Measurements from ENCODE around the gene EHD4. TPM values are rescaled to one million over a fixed set of nuclear protein-coding genes. Genes with fewer than 3 reads are reported as not detected.

The EHD4 gene
- polyA plus RNA-seq, 1 donor: 13.2 TPM

GRCh38 chr15:41981371-41982132 lies 9.2 kb upstream of the EHD4 start:
- DNase-seq: no peak

DNA sequence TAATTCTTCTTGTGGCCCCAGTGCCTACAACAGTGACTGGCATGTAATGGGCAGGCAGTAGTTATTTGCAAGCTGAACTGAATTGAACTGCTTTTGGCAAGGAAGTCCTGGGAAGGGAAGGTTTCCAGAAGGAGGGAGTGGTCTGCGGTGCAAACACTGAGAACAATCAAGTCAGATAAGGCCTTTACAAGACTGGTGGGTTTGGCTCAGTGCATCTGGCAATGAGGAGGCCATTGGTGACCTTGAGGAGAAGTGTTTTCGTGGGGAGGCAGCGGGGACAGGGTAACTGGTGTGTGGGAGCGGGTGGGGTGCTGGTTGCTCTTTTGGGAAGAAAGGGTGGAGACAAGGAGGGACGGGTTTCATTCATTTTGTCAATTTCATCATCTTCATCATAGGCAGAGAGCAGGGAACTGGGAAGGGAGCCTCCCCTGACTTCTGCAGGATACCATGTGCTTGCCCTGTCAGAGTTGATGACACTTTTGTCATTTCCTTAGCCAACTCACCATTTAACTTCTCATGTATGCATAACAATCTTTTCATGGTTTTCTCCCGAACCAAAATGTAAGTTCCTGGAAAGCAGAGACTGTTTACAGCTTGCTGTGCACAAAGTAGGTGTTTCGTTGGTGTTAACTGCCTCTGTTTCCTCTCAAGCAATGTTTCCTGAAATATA lies 8.4 kb upstream of the EHD4 start:
- DNase-seq: no peak

- no peak for DNase-seq
Observed at GRCh38 chr15:41979493-41980266, 7.3 kb upstream of the EHD4 start.

GRCh38 chr15:41978534-41978933 lies 6.2 kb upstream of the EHD4 start:
- DNase-seq: no peak

GRCh38 chr15:41977757-41978383 lies 5.5 kb upstream of the EHD4 start:
- no peak for DNase-seq

GRCh38 chr15:41975669-41976068 lies 3.3 kb upstream of the EHD4 start:
- DNase-seq: no peak

DNA sequence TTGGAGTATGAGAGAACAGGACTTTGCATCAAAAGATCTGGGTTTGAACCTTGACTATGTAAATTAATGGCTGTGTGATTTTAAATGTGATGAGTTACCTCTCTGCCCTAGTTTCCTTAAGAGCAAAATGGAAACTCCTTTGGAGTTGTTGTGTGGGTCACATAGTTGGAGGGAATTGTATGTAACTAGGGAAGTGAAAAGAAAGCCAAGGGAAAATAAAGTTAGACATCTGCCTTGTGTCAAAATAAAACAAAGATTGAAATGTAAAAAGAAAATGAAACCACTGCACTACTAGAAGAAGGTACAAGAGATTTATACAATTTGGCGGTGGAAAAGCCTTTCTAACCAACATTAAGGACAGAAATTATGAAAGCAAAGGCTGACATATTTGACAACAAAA lies 1.7 kb upstream of the EHD4 start:
- DNase-seq: no peak

DNA sequence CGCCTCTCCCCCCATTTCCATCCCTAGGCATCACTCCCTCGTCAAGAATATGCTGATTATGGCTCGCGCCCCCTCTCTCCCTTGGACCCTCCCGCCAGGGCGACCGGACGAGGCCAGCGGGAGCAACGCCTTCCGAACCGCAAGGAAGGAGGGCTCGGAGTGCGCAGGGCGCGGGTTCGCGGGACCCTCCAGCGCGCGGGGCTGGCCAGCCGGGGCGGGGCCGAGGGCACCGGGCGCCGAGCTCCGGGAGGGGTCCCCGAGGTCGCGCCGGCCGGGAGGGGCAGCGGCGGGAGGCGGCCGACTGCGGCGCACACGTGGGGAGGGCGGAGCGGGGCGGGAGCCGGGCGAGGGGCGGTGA lies 483 bp downstream of the EHD4 start:
- no peak for DNase-seq

DNA sequence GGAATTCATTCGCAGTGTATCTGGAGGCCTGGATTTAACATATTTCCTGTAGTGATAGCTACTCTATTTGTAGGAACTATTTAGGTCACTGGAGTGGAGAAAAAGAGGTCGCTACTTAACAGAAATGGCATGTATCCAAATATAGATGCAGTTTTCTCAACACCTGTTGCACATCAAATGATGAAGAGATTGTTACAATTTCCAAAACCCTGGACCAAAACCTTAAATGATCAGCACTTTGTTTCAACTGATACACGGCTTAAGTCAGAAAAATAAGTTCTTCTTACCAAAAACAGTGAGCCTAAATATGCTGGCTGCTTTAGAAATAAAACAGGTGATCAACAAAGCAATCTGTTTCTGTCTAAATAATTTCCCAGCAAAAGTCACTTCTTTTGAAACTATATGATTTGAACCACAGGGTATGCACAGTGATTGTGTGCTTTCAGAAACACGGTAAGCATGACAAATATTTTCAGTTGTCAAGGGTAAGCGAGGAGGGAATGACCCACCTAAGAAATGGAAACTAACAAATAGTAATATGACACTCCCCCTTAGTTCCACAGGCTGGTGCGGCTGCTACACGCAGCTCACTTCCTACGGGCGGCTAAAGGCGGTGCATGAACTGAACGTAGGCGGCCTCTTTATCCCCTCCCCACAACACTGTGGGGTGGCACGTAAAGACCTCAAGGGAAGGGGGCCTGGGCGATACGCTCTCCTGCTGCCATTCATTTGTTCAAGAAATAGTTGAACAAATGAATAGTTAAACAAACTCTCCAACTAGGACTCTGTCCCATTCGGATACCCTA lies 1.1 kb downstream of the EHD4 start:
- DNase-seq: peak; percentile 49

DNA sequence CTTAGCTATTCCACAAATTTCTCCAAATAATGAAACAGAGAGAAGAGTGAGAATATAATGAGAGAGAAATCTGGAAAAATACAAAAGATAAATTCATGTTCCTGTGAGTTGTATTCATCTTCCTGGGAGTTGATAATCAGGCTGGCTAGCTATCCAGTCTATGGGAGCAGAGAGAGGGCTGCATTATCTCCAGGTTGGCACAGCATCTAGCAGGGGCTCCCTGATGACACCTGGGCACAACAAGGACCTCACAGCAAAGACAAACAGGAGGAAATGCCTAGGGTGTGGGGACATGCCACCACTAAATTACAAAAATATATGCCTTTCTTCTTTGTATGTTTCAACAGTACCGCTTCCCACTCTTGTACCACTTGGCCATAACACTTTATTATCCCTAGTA lies 1.9 kb downstream of the EHD4 start:
- no peak for DNase-seq

- no peak for DNase-seq
Observed at GRCh38 chr15:41969851-41970431, 2.4 kb downstream of the EHD4 start.

- DNase-seq: no peak
Observed at GRCh38 chr15:41968701-41969100, 3.7 kb downstream of the EHD4 start.

GRCh38 chr15:41967506-41968206 lies 4.7 kb downstream of the EHD4 start:
- DNase-seq: no peak

- no peak for DNase-seq
Observed at GRCh38 chr15:41966920-41967465, 5.4 kb downstream of the EHD4 start.

DNA sequence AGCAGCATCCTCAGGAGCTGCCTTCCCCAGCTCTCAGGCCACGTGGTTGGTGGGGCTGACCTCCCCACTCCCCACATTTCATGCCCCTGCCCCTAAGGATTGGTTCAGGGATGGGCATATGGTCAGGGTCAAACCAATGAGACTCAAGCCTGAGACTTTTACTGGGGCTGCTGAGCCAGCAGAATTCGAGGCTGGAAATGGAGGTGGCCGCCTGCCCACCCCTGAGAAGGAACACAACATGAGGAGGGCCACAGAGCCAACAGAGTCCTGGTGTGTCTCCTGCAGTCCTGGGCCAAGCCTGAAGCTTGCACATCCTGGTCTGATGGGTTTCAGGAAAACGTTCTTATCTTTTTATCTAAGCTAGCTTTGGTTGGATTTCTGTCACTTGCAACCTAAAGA lies 5.9 kb downstream of the EHD4 start:
- no peak for DNase-seq

DNA sequence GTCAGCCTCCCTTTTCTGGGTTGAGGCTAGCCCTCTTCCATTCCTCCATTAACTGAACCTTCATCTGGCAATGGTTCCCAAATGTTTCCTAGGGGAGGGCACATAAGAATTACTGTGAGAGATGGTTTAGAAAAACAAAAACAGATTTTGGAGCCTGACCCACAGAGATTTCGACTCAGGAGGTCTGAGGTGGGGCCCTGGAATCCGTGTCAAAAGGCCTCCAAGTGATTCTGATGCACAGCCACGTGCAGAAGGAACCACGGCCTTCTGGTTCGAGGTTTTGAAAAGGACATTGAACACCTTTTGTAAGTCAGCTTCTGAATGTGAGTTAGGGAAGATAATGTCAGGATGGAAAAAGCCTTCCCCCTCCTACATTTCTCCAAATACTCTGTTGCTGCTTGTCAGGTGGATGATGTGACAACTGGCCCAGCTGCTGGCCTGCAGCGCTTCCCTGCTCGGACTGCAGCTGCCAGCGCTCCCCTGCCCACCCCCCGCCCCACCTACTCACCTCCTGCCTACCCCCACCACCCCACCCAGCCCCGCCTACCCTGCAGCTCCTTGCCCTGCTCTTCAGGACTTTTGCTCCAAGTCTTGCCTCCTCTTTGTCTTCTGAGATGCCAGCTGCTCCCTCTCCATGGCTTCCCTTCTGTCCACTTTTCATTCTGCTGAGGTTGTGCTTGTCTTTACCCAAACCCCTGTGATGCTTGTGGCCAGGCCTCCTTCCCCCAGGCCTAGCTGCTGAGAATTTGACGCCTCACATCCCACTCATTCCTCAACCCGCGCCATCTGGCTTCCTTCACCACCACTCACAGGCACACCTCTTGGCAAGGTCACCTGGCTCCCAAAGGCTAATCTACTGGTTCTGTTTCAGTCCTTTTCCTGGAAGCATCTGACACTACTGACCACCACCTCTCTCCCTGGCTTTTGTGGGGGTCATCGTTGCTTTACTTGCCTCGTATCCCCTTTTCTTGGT lies 6.6 kb downstream of the EHD4 start:
- DNase-seq: no peak

DNA sequence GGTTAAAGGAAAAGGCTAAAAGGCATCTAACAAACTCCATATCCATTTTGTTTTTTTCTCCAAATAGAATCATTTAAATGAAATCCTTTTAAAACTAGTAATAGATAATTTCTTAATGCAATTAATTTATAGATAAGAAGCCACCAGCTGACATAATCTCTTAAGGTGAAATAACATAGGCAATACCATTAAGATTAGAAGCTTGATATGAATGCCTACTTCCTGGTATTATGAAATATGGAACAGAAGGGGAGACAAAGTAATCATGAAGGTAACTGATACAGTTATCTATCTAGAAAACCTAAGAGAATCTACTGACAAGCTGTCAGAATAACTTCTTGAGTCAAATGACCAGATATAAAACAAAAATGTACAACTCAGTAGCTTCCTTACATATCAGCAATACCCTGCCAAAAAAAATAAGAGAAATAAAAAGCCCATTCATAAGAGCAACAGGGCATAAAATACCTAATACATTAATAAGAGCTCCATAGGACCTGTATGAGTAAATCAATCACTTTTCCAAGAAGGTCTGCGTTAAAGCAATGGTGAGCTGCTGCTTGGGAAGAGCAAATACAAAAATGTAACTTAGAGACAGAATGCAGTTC lies 10.7 kb downstream of the EHD4 start:
- no peak for DNase-seq

DNA sequence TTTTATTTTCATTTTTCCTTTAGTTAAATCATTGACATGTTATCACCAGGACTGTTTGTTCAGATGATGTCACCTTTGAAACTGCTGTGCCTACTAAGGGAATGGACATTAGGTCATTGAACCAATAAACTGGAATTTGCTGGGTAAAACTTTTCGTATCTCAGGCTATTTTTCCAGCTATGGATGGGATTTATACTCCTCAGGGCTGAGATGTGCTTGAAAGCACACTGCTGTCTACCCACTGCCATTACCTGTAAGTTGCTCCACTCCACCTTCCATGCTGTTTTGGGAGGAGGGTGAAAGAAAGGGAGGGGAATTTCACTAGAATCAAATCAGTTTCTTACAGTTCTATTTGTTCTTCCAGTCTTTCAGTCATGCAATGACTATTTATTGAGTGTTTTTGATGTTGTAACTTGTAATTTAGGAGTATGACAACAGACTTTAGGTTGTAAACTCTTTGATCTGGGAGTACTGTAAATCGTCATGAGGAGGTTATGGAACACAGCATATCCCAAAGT lies 11.3 kb downstream of the EHD4 start:
- no peak for DNase-seq

- DNase-seq: no peak
Observed at GRCh38 chr15:41958002-41958420, 14.3 kb downstream of the EHD4 start.

Measured in left kidney (tissue), 2 donors.